Sigmoid colon (tissue), 4 donors: ENCODE data around the gene CMTR1.
A peak's percentile ranks its signal among the peaks of the same experiment; 100 is the strongest.

ENCODE experiments used
- EP300 ChIP-seq, 4 donors: sonication (generic); formaldehyde crosslinking; IDR thresholded peaks; one replicate each; pipeline ENCODE4 v1.6.1; 2017; ENCODE audit warnings: antibody characterized with exemption in 4 of 4
- POLR2A ChIP-seq, 2 donors: fragments of 450-650 bp; IDR thresholded peaks; one replicate each; pipeline ENCODE4 v1.6.1; 2016; ENCODE audit warnings: antibody characterized with exemption in 2 of 2, mild to moderate bottlenecking in 2 of 2, moderate library complexity in 2 of 2
- POLR2AphosphoS5 ChIP-seq, 4 donors: sonication (generic); formaldehyde crosslinking; IDR thresholded peaks; one replicate each; pipeline ENCODE4 v1.6.1; 2017; ENCODE audit warnings: antibody characterized with exemption in 4 of 4
- TF ChIP-seq, protein P1 (sequence below), 4 experiments: fragments of 450-650 bp in 3 of 4; fragments of 200-600 bp in 1 of 4; IDR thresholded peaks; one replicate each; pipeline ENCODE4 v1.5.1; 2016 to 2019; ENCODE audit warnings: antibody characterized with exemption in 4 of 4, mild to moderate bottlenecking in 3 of 4, moderate library complexity in 2 of 4

DNA sequence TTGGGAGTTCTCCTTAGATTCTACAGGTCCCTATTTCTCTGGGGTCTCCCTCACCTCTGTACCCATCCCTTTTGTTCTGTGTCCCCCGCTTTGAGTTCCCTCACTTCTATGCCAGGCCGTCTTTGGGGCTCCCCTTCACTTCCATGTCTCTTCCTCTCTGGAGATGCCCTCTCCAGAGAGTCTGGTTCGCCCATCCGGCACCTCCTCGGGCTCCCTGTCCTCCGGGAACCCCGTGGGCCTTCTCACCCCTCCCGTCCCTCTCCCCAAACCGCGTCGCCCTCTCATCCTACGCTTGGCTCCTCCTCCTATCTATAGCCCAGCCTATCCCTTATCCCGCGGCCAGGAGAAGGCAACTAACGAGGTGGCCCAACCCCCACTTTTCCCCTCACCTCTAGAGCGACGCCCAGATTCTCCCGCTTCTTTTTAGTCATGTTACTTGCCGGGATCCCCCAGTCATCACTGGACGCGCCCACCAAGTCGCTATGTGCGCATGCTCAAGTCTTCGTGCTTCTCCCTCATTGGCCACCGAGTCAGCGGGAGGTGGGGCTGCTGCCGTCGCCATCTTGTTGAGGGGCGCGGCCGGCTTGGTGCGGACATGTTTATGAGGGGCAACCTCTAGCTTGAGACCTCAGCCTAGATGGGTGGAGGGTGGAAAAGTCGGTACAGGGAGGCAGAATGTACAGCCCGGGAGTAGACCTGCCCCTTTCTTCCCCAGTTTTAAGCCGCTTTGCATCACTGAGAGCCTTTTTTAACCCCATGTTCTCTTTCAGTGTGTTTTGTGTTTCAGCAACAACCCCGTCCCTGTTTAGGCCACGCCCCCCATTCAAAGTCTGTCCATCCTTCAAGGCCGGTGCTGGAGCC lies 66.6 kb downstream of the CMTR1 start, which contains the start of gene CCDC167:
- TF ChIP-seq POLR2AphosphoS5 (IDR thresholded peaks at IDR 0.05) (peak in 2 of 4 donors; percentile 20 to 39), POLR2A (IDR thresholded peaks at IDR 0.05) (no peak), EP300 (IDR thresholded peaks at IDR 0.05) (no peak)
- TF ChIP-seq, protein P1, sequence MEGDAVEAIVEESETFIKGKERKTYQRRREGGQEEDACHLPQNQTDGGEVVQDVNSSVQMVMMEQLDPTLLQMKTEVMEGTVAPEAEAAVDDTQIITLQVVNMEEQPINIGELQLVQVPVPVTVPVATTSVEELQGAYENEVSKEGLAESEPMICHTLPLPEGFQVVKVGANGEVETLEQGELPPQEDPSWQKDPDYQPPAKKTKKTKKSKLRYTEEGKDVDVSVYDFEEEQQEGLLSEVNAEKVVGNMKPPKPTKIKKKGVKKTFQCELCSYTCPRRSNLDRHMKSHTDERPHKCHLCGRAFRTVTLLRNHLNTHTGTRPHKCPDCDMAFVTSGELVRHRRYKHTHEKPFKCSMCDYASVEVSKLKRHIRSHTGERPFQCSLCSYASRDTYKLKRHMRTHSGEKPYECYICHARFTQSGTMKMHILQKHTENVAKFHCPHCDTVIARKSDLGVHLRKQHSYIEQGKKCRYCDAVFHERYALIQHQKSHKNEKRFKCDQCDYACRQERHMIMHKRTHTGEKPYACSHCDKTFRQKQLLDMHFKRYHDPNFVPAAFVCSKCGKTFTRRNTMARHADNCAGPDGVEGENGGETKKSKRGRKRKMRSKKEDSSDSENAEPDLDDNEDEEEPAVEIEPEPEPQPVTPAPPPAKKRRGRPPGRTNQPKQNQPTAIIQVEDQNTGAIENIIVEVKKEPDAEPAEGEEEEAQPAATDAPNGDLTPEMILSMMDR (IDR thresholded peaks at IDR 0.05) = no peak
